Measurements from ENCODE around the gene RDH12.

Gene RDH12

GRCh38 chr14:67749341-67750084, 47.8 kb downstream of the RDH12 start:
- ATAC-seq (no peak), DNase-seq (no peak)

- no peak for ATAC-seq
Observed at GRCh38 chr14:67756496-67756895, 54.8 kb downstream of the RDH12 start.

GRCh38 chr14:67757175-67757574, 55.5 kb downstream of the RDH12 start:
- no peak for ATAC-seq
- no peak for DNase-seq

More at GRCh38 chr14:67756496-67756895, 54.8 kb downstream of the RDH12 start:
- DNase-seq, result no peak

- ATAC-seq (no peak), DNase-seq (no peak)
Observed at GRCh38 chr14:67759916-67760315, 58.2 kb downstream of the RDH12 start.

GRCh38 chr14:67762051-67762450, 60.4 kb downstream of the RDH12 start:
- no peak for ATAC-seq
- DNase-seq, result no peak

- no peak for DNase-seq
- ATAC-seq, result no peak
Observed at GRCh38 chr14:67763158-67763822, 61.6 kb downstream of the RDH12 start.

GRCh38 chr14:67764496-67764895, 62.8 kb downstream of the RDH12 start:
- DNase-seq, result no peak

GRCh38 chr14:67765192-67765834, 63.6 kb downstream of the RDH12 start:
- ATAC-seq (no peak), DNase-seq (no peak)

More at GRCh38 chr14:67764496-67764895, 62.8 kb downstream of the RDH12 start:
- ATAC-seq, result no peak

DNA sequence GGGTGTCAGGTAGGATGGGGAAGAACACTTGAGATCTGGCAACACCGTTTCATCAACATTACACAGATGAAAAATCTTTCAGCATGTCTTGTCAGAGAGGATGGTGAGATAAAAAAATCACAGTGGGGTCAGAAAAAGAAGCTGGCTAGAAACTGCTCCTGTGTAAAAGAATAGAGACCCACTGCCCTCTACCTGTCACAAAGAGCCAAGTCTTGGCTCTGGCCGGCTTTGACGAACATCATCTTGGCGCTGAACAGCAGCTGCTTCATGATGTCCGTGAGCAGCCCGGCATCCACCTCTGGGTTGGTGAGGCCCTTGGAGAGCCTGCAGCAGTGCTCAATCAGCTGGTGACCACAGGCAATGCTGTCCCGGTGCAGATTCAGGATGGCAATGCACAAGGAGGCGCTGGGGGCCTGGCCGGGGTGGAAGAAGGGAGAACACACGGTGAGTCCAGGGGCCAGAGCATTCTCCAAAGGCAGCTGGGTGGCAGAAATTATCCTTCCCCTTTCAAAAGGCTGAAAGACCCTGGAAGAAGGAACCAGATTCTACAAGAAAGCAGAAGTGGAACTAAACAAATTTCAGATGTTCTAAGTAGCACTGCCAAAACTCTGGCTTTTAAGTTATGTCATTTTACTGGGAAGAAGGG, 64.5 kb downstream of the RDH12 start:
- ATAC-seq, result no peak

DNA sequence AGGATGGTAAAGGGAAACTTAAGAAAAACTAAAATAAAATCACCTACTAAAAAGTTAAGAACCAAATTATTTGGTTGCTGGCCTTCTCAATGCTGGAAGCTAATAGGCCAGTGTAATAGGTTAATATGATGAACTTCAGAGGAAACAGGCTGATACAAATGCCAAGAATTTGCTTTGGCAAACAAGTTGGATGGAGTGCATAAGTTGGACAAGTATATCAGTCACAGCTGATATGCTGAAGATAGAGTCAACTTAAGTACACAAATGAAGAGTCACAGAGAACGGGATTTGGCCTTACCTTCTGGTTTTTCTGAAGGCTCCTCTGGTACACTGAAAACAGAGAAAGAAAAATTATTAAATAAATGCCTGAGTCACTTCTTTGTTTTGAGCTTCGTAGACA, 66.5 kb downstream of the RDH12 start:
- DNase-seq (no peak), ATAC-seq (no peak)

More for the DNA sequence above, 64.5 kb downstream of the RDH12 start:
- no peak for DNase-seq

- no peak for DNase-seq
Observed at GRCh38 chr14:67773844-67774377, 72.2 kb downstream of the RDH12 start.

DNA sequence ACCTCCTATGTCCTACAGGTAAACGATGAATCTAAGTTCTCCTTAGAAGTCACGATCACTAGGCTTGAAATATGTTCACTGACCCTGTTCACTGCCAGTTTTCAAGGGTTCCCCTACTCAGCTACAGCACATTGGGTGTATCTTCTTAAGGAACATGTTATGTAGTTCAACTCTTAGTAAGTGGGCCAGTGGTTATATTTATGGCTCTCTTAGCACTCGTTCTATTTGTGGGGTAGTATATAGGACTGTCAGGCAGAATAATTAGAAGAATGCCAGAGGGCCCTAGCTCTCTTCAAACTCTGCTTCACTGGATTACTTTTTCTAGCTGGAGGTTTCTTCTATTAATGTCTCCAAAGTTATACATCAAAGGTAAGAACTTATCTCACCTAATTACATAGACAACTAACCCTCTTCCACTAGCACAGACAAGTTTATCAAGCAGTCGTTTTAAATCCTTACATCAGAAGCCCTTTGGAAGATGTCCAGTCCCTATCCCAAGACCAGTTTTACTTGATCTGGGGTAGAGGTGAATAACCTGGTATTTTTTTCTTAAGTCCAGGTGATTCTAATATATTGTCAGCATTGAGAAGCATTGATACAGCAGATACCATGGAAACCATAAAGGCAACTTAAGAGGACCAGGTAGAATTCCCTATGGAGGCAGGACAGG, 75.1 kb downstream of the RDH12 start:
- no peak for DNase-seq
- ATAC-seq, result no peak

More at GRCh38 chr14:67773844-67774377, 72.2 kb downstream of the RDH12 start:
- ATAC-seq, result no peak

DNA sequence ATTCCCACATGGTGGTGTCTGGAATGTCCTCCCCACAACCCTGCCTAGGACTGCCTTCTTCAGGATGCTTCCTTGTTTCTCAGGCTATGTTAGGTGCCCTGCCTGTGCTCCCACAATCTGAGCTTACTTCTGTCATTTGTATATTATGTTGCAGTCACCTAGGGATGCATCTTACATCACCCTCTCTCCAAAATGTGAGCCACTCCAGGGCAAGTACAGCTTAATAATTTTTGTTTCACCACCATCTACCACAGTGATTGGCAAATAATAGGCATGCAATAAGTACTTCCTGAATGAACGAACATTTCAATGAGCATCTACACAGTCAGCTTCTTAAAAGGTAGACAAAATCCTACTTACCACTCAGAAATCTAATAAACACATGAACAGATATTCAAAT, 77.1 kb downstream of the RDH12 start:
- ATAC-seq (no peak), DNase-seq (no peak)

GRCh38 chr14:67782090-67782489, 80.4 kb downstream of the RDH12 start:
- ATAC-seq, result no peak
- DNase-seq, result no peak

All from stimulated activated naive CD8-positive, alpha-beta T cell treated with anti-CD3 and anti-CD28 coated beads, Interleukin-15, Interleukin-2, amounts not matched to agents 100 U/mL and 50 U/mL, for 24 hours (primary cell).